Stimulated activated naive CD8-positive, alpha-beta T cell treated with anti-CD3 and anti-CD28 coated beads, Interleukin-15, amount 100 ng/mL, for 72 hours (primary cell): ENCODE results near the gene STK32C.
A peak's percentile ranks its signal among the peaks of the same experiment; 100 is the strongest.

Source experiments
- ATAC-seq: fragments of 150-1000 bp; cut with Tn5 transposase; 2 replicates; pipeline ENCODE4 v1.10.0; 2021; ENCODE audit warnings: mild to moderate bottlenecking, moderate library complexity
- DNase-seq, 2 donors: peaks; one replicate each; pipeline ENCODE4 v3.0.0; 2021 to 2022
- H3K27ac Mint-ChIP-seq, 2 donors: one replicate each; pipeline ENCODE4 v1.8.0; 2022; ENCODE audit warnings: mild to moderate bottlenecking in 2 of 2, mixed read lengths in 2 of 2, moderate library complexity in 2 of 2
- H3K27me3 Mint-ChIP-seq: one replicate; pipeline ENCODE4 v1.8.0; 2022; ENCODE audit warnings: mixed read lengths
- H3K4me1 Mint-ChIP-seq: one replicate; pipeline ENCODE4 v1.8.0; 2022; ENCODE audit warnings: mild to moderate bottlenecking, mixed read lengths
- H3K4me3 Mint-ChIP-seq, 2 donors: one replicate each; pipeline ENCODE4 v1.8.0; 2022; ENCODE audit warnings: mild to moderate bottlenecking in 2 of 2, mixed read lengths in 2 of 2, moderate library complexity in 1 of 2
- H3K9me3 Mint-ChIP-seq, 2 donors: one replicate each; pipeline ENCODE4 v1.8.0; 2022; ENCODE audit warnings: mixed read lengths in 2 of 2

Gene STK32C

DNA sequence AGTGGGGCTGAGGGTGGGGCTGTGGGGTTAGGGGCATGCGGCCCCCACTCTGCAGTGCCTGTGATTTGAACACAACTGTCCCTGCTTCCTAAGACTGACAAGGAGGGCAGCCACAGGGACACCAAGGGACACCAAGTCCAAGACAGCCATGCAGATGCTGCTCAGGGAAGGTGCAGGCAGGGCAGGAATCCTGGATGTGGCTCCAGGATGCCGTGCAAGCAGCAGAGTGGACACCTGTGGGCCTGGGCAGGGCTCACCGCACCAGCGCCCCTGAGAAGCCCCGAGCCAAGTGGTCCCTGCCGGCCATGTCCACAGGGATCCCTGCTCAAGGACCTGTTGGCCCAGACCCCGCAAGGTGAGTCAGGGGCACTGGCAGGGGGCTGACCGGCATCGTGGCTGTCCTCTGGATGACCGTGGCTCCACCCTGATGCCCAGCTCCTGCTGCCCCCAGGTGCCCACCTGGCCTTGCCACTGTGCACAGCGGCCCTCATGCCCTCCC is 58.5 kb downstream of the STK32C start:
- ATAC-seq, result peak; percentile 6
- Mint-ChIP-seq H3K27me3 (no peaks in the 10 kb centered on the region), H3K4me1 (no peaks in the 10 kb centered on the region), H3K9me3 (no peaks in the 10 kb centered on the region), H3K27ac (no peak overlapping the region), H3K4me3 (no peak overlapping the region)
- no peak for DNase-seq

DNA sequence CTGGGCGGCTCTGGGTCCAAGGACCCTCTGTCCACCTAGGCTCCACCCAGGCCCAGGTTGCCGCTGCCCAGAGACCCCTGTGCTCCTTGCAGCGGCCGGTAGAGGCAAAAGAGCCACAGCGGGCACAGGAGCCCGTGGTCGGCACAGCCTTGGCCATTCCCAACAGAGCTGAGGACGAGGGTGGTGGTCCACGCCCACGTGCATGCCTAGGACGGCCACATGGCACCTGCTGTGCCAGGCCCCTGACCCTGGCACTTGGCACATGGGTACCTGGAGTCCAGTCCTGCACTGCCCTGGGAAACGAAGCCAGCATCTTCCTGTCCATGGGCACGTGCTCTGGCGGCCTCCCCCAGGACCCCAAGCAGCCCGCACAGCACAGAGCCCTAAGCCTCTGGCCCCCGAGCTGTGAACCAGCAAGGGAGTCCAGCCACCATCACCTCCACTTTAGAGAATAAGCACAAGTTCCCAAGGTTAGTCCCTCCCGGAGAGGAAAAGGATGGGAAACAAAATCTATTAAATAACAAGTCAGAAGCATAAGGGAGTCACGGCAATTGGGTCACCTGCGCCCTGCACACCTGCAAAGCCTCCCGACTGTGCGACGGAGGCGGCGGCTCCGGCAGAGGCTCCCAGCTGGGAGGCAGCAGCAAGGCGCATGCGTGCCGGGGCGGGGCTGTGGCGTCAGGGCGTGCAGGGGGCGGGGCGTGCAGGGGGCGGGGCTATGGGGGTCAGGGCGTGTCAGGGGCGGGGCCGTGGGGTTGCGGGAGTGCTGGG is 59.1 kb downstream of the STK32C start:
- peak; percentile 40 for ATAC-seq
- peak; percentile 50 to 52 for DNase-seq
- Mint-ChIP-seq H3K4me3 (peak overlapping the region; percentile 44 to 54), H3K9me3 (no peaks in the 10 kb centered on the region), H3K27ac (peak overlapping the region in 1 of 2 donors; percentile 67), H3K4me1 (no peaks in the 10 kb centered on the region), H3K27me3 (no peaks in the 10 kb centered on the region)

DNA sequence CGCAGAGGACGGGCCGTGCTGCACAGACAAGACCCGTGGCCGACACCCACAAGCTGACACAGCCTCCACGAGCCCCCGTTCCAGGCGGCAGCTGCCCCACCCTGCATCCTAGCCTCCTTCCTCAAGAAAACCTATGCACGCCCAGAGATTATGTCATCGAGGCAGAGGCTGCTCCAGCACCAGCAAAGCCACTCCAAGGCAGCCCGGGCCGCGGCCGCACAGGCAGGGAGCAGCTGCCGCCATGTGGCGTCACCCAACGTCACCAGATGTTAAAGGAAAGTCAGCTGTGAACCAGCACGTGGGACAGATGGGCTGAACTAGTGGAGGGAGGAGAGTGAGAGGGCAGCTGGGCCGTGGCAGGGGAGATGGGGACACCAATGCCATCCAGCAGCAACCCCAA is 59.8 kb downstream of the STK32C start:
- DNase-seq, result no peak
- Mint-ChIP-seq H3K9me3 (no peaks in the 10 kb centered on the region), H3K4me3 (peak overlapping the region in 1 of 2 donors; percentile 26), H3K27me3 (no peaks in the 10 kb centered on the region), H3K4me1 (no peaks in the 10 kb centered on the region), H3K27ac (no peak overlapping the region)
- ATAC-seq, result no peak

DNA sequence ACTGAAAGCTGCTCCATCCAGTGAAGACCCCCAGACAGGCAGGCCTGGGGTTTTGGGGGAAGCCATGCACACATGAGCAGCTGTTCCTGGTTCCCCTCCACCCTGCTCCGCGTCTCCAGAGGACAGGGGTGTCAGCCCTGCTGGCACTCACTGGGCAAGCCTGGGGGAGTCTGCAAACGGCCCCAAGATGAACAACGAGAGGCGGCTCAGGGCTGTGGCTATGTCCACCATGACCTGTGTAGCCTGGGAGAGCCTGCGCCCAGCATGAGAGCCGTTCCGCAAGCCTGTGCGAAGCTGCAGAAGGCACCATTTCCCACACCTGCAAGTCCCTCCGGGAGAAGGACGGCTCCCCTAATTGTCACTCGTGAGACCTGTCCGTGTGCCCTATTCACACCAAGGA is 61.5 kb downstream of the STK32C start:
- ATAC-seq, result no peak
- DNase-seq, result no peak
- H3K27ac Mint-ChIP-seq, result no peak overlapping the region
- H3K4me1 Mint-ChIP-seq, result no peaks in the 10 kb centered on the region
- no peaks in the 10 kb centered on the region for H3K27me3 Mint-ChIP-seq
- no peak overlapping the region for H3K4me3 Mint-ChIP-seq
- H3K9me3 Mint-ChIP-seq, result no peaks in the 10 kb centered on the region

DNA sequence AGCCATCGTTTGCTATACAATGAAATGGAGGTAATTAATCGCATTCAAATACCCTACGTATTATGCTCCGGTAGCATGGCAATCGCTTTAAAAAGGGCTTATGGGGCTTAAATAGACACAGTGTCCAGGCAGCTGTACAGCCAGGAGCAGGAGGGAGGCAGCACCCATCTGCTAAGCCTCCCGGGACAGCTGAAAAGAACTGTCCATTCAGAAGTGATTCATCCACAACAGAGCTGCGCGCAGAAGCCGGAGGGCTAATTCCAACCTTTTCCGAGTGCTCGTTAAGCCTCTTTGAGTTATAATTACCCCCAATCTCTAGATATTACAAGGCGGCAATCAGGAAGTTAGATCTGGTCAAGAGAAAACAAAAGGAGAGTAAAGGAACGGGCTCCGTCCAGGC is 62.7 kb downstream of the STK32C start:
- Mint-ChIP-seq H3K27ac (peak overlapping the region in 1 of 2 donors; percentile 74), H3K27me3 (no peaks in the 10 kb centered on the region), H3K4me1 (no peaks in the 10 kb centered on the region), H3K9me3 (no peaks in the 10 kb centered on the region), H3K4me3 (no peak overlapping the region)
- no peak for DNase-seq
- ATAC-seq, result no peak

DNA sequence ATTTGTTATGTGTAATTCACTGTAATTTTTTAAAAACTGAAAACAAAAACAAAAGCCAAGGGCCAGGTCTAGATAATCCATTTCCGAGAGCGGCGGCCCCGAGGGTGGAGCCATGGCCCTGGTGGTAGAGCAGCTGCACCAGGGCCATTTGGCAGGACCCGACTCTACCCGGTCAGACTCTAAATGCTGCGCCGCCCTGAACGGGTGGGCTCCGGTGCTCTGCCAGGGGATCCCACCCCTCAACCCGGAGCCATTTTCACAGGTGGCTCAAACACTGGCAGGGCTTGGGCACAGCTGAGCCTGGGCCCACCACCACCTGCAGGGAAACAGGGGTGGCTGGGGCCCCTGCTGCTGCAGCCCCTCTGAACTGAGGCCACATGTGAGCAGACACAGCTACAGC is 64.1 kb downstream of the STK32C start:
- H3K4me1 Mint-ChIP-seq, result no peaks in the 10 kb centered on the region
- DNase-seq (no peak), ATAC-seq (no peak)
- no peak overlapping the region for H3K27ac Mint-ChIP-seq
- H3K9me3 Mint-ChIP-seq, result no peaks in the 10 kb centered on the region
- H3K27me3 Mint-ChIP-seq, result no peaks in the 10 kb centered on the region
- H3K4me3 Mint-ChIP-seq, result no peak overlapping the region

DNA sequence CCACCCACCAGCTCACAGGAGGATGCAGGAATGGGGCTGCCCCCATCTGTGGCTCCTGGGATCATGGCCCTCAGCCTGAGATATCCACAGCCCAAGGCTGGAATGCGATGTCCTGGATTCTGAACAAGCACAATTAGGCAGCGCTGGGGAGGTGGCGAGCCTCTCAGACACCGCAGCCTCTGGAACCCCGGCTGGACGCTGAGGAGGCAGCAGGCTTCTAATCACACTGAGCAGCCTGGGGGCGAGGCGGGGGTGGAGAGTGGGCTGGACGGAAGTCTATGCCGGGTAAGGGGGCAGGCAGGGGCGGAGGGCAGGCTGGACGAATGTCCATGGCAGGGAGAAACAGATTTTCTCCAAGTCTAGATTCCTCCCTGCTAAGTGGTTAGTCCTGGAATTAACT is 64.6 kb downstream of the STK32C start:
- no peaks in the 10 kb centered on the region for H3K4me1 Mint-ChIP-seq
- no peaks in the 10 kb centered on the region for H3K9me3 Mint-ChIP-seq
- DNase-seq (no peak), ATAC-seq (no peak)
- no peaks in the 10 kb centered on the region for H3K27me3 Mint-ChIP-seq
- H3K27ac Mint-ChIP-seq, result no peak overlapping the region
- no peak overlapping the region for H3K4me3 Mint-ChIP-seq

DNA sequence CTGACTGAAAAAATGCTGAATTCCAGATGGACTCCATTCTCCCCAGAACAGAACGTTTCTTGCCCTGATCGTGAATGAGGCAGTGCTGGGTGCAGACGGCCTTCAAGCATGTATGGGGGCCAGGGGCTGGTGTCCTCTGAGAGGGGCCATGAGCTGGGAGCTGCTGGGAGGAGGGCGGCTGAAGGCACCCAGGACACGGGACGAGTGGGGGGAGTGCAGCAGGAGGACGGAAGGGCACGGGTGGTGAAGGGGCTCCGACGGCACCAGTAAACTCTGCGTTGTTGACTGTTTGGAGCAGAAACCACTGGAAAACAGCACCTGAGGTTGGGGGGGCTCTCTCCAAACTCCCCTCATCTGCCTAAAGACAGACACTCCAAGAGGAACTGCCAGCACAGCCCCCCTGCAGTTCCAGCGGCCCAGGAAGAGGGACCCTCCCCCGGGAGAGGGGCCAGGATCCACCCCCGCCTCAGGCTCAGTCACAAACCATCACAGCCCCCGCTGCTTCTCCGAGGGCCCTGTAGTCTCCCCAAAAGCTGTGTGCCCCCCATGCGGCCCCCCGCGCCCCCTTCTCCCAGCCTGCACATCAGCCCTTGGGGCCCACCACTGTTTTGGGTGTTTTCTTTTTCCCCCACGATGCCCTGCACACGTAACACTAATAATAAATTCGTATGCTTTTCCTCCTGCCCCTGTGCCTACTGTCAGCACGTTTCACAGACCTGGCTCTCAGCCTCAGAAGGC is 65.5 kb downstream of the STK32C start:
- Mint-ChIP-seq H3K27ac (no peak overlapping the region), H3K9me3 (no peaks in the 10 kb centered on the region), H3K4me3 (no peak overlapping the region), H3K4me1 (no peaks in the 10 kb centered on the region), H3K27me3 (no peaks in the 10 kb centered on the region)
- ATAC-seq (no peak), DNase-seq (no peak)

DNA sequence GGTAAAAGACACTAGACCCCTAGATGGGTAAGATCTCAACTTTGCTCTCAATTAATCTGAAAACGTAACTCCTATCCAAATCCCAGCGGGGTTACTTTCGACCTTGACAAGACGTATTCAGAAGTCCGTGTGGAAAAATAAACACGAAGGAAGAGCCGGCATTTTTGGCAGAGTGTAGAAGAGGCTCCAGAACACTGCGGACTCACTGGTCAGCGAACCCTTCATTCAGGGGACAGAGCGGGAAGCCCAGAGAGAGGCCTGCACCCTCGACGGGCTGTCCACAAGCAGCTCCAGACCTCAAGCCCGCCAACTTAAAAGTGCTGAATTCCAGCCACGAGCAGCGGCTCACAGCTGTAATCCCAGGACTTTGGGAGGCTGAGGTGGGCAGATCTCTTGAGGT is 66.3 kb downstream of the STK32C start:
- DNase-seq (no peak), ATAC-seq (no peak)
- H3K4me1 Mint-ChIP-seq, result no peaks in the 10 kb centered on the region
- H3K9me3 Mint-ChIP-seq, result no peaks in the 10 kb centered on the region
- no peak overlapping the region for H3K27ac Mint-ChIP-seq
- H3K4me3 Mint-ChIP-seq, result no peak overlapping the region
- H3K27me3 Mint-ChIP-seq, result no peaks in the 10 kb centered on the region

DNA sequence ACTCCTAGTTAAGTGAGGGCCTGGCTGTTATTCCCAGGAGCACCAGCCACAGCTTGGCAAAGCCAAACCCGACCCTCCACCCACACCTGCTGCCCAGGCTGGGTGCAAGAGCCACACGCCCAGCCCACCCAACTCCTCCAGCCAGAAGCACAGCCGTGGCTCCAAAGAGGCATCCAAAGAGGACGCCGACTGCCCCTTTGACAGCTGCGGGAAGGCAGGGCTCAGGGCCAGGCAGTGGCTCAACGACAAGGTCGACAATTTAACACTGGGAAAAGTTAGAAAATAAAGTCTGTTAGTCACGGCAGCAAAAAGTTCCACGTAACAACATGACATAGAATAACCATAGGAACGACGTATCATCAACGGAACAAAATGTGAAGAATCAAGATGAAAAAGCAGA is 66.7 kb downstream of the STK32C start:
- Mint-ChIP-seq H3K27me3 (no peaks in the 10 kb centered on the region), H3K4me3 (no peak overlapping the region), H3K27ac (no peak overlapping the region), H3K4me1 (no peaks in the 10 kb centered on the region), H3K9me3 (no peaks in the 10 kb centered on the region)
- no peak for DNase-seq
- no peak for ATAC-seq

DNA sequence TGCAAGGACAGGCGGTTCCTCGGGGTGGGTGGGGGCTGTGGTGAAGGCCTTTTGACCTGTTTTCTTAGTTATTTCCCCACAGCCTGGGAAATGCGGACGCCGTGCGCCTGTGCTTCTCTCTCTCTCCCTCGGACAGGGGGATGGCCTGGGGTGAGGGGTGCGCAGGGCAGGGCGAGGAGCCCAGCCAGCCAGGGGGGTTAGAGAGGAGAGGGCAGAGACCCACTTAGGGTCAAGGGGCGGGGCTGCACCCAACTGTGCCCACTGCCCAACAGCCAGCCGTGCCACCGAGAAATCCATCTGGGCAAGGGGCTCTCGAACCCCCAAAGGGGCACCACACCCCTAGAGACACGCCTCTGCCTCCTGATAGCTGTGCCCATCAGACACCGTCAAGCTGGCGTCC is 67.2 kb downstream of the STK32C start:
- Mint-ChIP-seq H3K9me3 (no peaks in the 10 kb centered on the region), H3K27ac (no peak overlapping the region), H3K4me1 (no peaks in the 10 kb centered on the region), H3K4me3 (no peak overlapping the region), H3K27me3 (no peaks in the 10 kb centered on the region)
- ATAC-seq (peak; percentile 38), DNase-seq (no peak)

DNA sequence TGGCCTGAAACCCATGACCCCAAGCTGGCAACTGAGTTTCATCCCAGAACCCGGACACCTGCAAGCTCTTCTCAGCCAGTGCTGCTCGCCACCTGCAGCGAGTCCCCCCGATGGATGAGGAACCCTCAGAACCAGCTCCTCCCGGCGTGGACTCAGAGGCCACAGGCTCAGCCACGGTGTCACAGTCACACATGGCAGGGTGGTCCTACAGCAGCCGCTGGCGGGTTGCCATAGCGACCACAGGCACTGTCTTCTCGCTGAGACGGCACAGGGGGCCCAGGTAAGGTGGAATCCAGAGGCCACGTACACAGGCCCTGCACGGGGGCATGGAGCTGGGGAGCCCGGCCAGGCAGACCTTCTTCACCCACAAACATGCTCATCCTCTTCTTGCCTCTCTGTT is 67.6 kb downstream of the STK32C start:
- DNase-seq (no peak), ATAC-seq (no peak)
- no peak overlapping the region for H3K27ac Mint-ChIP-seq
- no peaks in the 10 kb centered on the region for H3K9me3 Mint-ChIP-seq
- no peaks in the 10 kb centered on the region for H3K4me1 Mint-ChIP-seq
- H3K27me3 Mint-ChIP-seq, result no peaks in the 10 kb centered on the region
- H3K4me3 Mint-ChIP-seq, result no peak overlapping the region

DNA sequence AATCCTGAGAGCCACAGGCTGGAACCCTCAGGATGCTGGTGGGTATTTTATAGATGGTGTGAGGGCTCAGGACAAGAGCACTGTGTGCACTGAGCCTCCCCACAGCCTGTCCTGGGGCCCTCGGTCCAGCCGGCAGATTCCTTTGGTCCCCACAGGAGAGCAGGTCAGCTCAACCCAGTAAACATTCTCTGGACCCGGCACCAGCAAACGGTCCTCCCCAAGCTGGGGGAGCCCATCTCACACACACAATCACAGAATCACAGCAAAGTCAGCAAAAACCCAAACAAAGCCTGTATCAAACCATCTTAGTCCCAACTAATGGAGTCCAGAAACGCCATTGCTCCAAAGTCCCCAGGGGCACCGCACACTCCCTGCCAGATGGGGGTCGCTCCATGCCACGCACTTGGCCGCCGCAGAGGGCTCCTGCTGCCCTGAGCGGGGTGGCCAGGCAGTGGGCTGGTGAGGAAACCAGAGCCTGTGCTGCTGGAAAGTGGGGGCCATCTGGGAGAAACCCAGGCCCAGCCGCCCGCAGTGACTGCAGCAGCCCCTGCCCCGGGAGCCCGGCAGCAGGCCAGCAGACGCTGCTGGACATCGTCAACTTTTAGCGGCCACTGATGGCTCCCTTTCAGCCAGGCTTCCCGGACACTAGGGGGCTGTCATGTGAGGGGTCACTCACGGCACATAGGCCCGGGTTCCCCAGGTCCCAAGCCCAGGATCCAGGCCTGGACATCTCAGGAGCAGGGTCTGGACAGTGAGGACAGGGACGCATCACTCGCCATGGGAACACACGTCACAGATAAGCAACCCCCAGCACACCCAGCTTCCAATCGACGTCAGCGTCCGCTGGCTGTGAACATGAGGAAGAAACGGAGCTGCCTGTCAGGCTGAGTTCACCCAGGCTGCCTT is 68.4 kb downstream of the STK32C start:
- H3K4me1 Mint-ChIP-seq, result no peaks in the 10 kb centered on the region
- H3K9me3 Mint-ChIP-seq, result no peaks in the 10 kb centered on the region
- no peak overlapping the region for H3K27ac Mint-ChIP-seq
- no peaks in the 10 kb centered on the region for H3K27me3 Mint-ChIP-seq
- no peak for ATAC-seq
- no peak overlapping the region for H3K4me3 Mint-ChIP-seq
- DNase-seq, result no peak

DNA sequence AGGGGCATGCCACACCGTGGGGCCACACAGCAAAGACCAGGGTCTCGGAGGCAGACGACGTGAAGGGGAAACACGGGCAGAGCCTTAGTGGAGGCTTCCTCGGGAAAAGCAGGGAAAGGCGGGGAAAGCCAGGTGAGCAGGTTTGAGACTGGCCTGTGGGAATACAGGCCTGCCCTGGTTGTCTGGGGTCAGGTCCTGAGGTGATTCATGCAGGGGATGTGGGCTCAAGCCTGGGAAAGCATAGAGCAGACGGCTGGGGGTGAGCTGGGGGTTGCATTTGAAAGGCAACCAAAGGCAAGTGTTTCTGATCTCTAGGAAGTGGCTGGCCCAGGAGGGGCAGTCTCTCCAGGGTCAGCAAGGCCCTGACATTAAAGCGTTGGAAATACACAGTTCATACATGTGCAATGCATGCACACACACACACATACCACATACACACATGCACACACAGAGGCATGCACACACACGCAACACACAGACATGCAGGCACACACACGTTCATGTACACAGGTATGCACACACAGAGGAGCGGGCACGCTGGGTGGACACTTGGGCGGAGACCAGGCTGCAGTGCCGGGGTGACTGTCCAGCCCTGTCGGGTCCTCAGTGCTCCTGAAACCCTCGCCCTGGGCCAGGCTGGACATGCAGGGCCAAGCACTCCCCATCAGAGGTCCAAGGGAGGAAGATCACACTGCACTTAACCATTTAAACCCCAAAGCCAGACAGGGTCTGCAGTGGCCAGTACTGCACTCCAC is 69.2 kb downstream of the STK32C start:
- DNase-seq (no peak), ATAC-seq (no peak)
- H3K4me3 Mint-ChIP-seq, result no peak overlapping the region
- no peaks in the 10 kb centered on the region for H3K9me3 Mint-ChIP-seq
- no peaks in the 10 kb centered on the region for H3K27me3 Mint-ChIP-seq
- H3K4me1 Mint-ChIP-seq, result peaks cover under 1% of the 10 kb centered on the region
- H3K27ac Mint-ChIP-seq, result no peak overlapping the region

DNA sequence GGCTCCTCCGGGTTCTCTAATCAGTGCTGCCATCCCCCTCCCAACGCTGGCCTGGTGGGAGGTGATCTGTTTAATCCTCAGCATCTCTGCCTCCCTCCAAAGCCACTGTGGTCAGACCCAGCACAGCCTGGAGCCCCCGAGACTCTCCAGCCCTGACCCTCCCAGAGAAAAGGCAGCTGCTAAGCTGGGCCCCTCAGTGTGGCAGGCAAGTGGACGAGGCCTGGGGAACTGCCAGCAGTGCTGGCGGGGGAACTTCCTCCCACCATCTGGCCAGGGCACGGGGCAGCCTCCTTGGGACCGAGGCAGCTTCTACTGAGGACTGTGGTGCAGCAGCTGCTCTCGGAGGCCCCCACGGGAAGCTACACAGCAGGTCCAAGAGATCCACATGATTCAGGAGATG is 69.9 kb downstream of the STK32C start:
- no peak for ATAC-seq
- Mint-ChIP-seq H3K27ac (no peak overlapping the region), H3K4me1 (peaks cover 7% of the 10 kb centered on the region), H3K4me3 (no peak overlapping the region), H3K9me3 (no peaks in the 10 kb centered on the region), H3K27me3 (no peaks in the 10 kb centered on the region)
- DNase-seq, result no peak
